Left lung (tissue), 10 donors: ENCODE results near the gene DAB2IP. TPM values are rescaled to one million over a fixed set of nuclear protein-coding genes. Genes with fewer than 3 reads are reported as not detected.

ENCODE experiments used
- ATAC-seq: fragments of 200-7000 bp; cut with Tn5 transposase; one replicate; pipeline ENCODE4 v1.9.1; 2020; ENCODE audit warnings: moderate library complexity
- DNase-seq, 4 donors: peaks; one replicate each; pipeline ENCODE4 v3.0.0-alpha.2; 2013 to 2020
- H3K27ac ChIP-seq, 2 donors: fragments of 200-600 bp; sonication (generic) in 1 of 2; one replicate each; pipeline versions ENCODE4 v1.5.0 to v1.8.0; 2020 to 2021
- H3K27me3 ChIP-seq, 2 donors: fragments of 200-600 bp; sonication (generic) in 1 of 2; one replicate each; pipeline versions ENCODE4 v1.5.0 to v1.8.0; 2020 to 2021
- H3K36me3 ChIP-seq, 2 donors: fragments of 200-600 bp; sonication (generic) in 1 of 2; one replicate each; pipeline versions ENCODE4 v1.5.0 to v1.8.0; 2020 to 2021
- H3K4me1 ChIP-seq, 2 donors: fragments of 200-600 bp; one replicate each; pipeline ENCODE4 v1.8.0; 2021
- H3K4me3 ChIP-seq, 2 donors: fragments of 200-600 bp; sonication (generic) in 1 of 2; one replicate each; pipeline versions ENCODE4 v1.5.0 to v1.8.0; 2020 to 2021; ENCODE audit warnings: mild to moderate bottlenecking in 1 of 2
- H3K9me3 ChIP-seq, 2 donors: fragments of 200-600 bp; sonication (generic) in 1 of 2; one replicate each; pipeline versions ENCODE4 v1.5.0 to v1.8.0; 2020 to 2021
- intact Hi-C, 2 donors: fragments of 100-400 bp; cut with DNase I; formaldehyde crosslinking; loops; one replicate each; pipeline versions ENCODE4 v1.11.2 to v1.14.2; 2022
- polyA plus RNA-seq, 6 donors: library from polyadenylated mRNA; unstranded; fragments of 120-200 nt; gene quantifications; one replicate each; pipeline ENCODE4 v1.2.1, GENCODE V29; 2013; ENCODE audit not compliant: insufficient read length in 6 of 6
- total RNA-seq, 2 donors: library from RNA; stranded (reverse); fragmentation: NEBNext Ultra II Directional; extraction: Animal tissue kit (Norgen Biotek cat#: 25700); gene quantifications; one replicate each; pipeline ENCODE4 v1.2.1, GENCODE V29; 2021
- TF ChIP-seq, protein P1 (sequence below), 2 donors: fragments of 200-600 bp; sonication (generic) in 1 of 2; IDR thresholded peaks; one replicate each; pipeline versions ENCODE4 v1.5.0 to v1.8.0; 2021; ENCODE audit warnings: antibody characterized with exemption in 2 of 2
- donor health status: DM: no; HTN: yes; CAD: no.
- donor health status: DM: no; HTN: no; CAD: no.

DAB2IP gene
- total and polyA plus RNA-seq, 8 donors = 25.0 to 53.4 (median 34.6) TPM

DNA sequence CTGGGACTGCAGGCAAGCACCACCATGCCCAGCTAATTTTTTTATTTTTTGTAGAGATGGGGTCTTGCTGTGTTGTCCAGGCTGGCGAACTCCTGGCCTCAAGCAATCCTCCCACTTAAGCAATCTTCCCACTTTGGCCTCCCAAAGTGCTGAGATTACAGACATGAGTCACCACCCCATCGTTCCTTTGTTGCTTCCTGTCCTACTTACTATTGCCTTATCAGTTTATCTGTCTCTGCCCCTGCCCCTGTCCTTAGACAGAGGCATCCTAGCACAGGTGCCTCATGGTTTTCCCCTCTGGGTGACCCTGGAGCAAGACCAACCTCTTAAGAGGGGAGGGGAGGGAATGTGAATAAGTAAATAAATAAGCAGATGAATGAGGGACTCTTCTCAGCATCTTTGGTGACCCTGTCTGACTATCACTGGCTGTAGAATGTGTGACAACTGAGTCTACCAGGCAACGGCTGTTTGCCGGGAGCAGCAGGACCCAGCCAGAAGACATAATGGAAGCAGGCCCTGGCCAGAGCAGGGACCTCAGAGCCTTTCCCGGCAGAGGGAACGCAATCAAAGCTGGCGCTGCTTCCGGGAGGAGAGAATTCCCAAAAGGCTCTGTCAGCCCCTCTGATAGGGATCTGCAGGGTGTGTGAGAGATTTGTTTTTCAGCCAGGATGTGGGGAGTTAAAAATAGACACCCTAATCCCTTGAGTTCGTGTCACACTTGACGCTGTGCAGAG, 43.8 kb upstream of the DAB2IP start:
- H3K4me3 ChIP-seq = no peak overlapping the region
- TF ChIP-seq, protein P1, sequence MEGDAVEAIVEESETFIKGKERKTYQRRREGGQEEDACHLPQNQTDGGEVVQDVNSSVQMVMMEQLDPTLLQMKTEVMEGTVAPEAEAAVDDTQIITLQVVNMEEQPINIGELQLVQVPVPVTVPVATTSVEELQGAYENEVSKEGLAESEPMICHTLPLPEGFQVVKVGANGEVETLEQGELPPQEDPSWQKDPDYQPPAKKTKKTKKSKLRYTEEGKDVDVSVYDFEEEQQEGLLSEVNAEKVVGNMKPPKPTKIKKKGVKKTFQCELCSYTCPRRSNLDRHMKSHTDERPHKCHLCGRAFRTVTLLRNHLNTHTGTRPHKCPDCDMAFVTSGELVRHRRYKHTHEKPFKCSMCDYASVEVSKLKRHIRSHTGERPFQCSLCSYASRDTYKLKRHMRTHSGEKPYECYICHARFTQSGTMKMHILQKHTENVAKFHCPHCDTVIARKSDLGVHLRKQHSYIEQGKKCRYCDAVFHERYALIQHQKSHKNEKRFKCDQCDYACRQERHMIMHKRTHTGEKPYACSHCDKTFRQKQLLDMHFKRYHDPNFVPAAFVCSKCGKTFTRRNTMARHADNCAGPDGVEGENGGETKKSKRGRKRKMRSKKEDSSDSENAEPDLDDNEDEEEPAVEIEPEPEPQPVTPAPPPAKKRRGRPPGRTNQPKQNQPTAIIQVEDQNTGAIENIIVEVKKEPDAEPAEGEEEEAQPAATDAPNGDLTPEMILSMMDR (IDR thresholded peaks at IDR 0.05) = no peak
- H3K27me3 ChIP-seq = peaks cover 0 to 5% of the 10 kb centered on the region in 2 donors
- no peak for DNase-seq
- intact Hi-C loops = loop anchor here in 1 of 2 donors (10.0 kb wide), 1 partner anchor 53 kb away; no protein-coding TSS in a partner anchor
- peak overlapping the region in 1 of 2 donors; percentile 35 for H3K27ac ChIP-seq
- no peak for ATAC-seq
- H3K9me3 ChIP-seq = no peaks in the 10 kb centered on the region
- H3K4me1 ChIP-seq = peaks cover 10 to 28% of the 10 kb centered on the region in 2 donors
- no peaks in the 10 kb centered on the region for H3K36me3 ChIP-seq

DNA sequence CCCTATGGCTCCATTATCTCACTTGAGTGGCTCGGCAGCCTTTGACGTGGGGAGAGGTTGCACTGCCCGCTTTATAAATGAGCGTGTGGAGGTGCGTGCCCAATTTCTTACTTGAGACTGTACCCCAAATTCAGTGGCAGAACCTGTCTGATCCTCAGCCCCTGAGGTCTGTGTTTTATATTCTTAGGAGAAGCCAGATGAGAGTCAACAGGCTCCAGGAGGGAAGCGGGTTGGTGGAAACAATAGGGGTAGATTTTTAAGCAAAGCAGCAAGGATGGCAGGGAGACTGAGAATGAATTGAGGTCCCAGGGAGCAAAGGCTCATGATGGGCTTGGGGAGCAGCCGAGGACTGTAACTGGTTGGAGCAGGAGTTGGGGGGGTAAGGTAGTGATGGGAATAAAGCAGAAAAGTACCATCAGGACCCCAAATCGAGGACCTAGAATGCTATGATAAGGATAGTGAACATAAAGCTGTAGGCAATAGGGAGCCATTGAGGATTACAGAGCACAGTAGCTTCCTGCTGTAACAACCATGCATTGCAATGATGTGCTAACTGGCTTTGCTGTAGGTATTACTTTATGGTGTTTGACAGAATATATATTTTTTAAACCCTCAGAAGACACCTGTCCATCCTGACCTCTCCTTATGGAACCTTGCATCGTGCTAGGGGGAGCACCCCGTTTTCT, 43.1 kb upstream of the DAB2IP start:
- intact Hi-C loops = loop anchor here in 1 of 2 donors (10.0 kb wide), 1 partner anchor 54 kb away; no protein-coding TSS in a partner anchor
- Histone ChIP-seq H3K36me3 (no peaks in the 10 kb centered on the region), H3K27me3 (peaks cover 0 to 9% of the 10 kb centered on the region in 2 donors), H3K4me1 (peaks cover 17 to 35% of the 10 kb centered on the region in 2 donors), H3K27ac (peak overlapping the region in 1 of 2 donors; percentile 35), H3K9me3 (no peaks in the 10 kb centered on the region), H3K4me3 (no peak overlapping the region)
- DNase-seq = no peak
- TF ChIP-seq, protein P1 (IDR thresholded peaks at IDR 0.05) = no peak
- ATAC-seq = no peak

DNA sequence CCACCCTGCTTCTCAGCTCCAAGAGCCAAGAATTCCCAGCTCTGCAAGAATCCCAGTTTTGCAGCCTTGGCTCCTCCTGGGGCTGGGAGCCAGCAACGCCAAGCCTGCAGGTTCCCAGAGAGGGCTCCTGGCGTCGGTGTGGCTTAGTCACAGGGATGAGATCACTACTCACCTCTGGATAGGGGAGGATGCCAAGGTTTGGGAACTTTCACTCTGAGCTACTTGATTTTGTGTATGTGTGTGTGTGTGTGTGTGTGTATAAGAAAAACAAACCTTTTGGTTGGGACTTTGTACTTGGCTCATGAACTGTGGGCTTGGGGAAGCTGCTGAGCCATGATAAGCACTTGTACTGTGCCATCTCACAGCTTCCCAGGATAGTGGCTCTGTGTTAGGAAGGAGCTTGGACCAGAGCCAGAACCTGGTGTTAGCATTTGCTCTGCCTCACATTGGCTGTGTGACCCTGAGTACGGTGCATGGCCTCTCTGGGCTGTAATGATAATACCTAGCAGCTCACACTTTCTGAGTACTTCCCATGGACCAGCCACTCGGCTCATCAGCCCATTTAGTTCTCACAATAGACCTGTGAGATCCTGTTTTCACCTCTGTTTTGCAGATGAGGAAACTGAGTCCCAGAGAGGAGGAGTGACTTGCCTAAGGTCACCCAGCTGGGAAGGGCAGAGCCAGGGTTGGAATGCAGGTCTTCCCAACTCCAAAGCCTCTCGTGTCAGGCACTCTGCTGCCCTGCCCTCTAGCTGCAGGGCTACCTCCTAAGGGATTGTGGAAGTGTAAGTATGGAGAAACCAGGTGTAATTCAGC, 41.4 kb upstream of the DAB2IP start:
- DNase-seq (peak in 2 of 4 donors; percentile 55 to 80), ATAC-seq (peak; percentile 70)
- TF ChIP-seq, protein P1 (IDR thresholded peaks at IDR 0.05) = no peak
- Histone ChIP-seq H3K27ac (no peak overlapping the region), H3K27me3 (peaks cover 0 to 9% of the 10 kb centered on the region in 2 donors), H3K36me3 (no peaks in the 10 kb centered on the region), H3K9me3 (no peaks in the 10 kb centered on the region), H3K4me1 (peaks cover 11 to 28% of the 10 kb centered on the region in 2 donors), H3K4me3 (no peak overlapping the region)
- intact Hi-C loops = loop anchor here in 1 of 2 donors (10.0 kb wide), 1 partner anchor 55 kb away; no protein-coding TSS in a partner anchor

DNA sequence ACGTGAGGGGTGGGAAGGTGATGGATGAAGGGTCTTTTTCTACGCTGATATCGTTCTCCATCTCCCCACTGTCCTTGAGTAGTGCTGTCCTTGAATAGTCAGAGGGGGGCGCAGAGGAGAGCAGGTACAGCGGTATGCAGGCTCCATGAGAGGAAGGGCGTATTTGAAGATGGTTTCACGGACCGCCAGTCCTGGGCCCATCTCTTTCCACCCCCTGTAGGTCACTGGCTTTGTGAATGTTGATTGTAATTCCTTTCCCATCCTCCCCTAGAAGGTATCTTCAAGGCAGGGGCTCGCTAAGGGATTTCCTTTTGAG, 40.8 kb upstream of the DAB2IP start:
- H3K9me3 ChIP-seq = no peaks in the 10 kb centered on the region
- H3K27me3 ChIP-seq = peaks cover 0 to 9% of the 10 kb centered on the region in 2 donors
- no peak overlapping the region for H3K27ac ChIP-seq
- peaks cover 11 to 28% of the 10 kb centered on the region in 2 donors for H3K4me1 ChIP-seq
- no peak for ATAC-seq
- DNase-seq = peak in 1 of 4 donors; percentile 7
- TF ChIP-seq, protein P1 (IDR thresholded peaks at IDR 0.05) = no peak
- H3K36me3 ChIP-seq = no peaks in the 10 kb centered on the region
- intact Hi-C loops = no loop called here
- no peak overlapping the region for H3K4me3 ChIP-seq
